ENCODE measurements around the gene AMTN.

Gene AMTN

DNA sequence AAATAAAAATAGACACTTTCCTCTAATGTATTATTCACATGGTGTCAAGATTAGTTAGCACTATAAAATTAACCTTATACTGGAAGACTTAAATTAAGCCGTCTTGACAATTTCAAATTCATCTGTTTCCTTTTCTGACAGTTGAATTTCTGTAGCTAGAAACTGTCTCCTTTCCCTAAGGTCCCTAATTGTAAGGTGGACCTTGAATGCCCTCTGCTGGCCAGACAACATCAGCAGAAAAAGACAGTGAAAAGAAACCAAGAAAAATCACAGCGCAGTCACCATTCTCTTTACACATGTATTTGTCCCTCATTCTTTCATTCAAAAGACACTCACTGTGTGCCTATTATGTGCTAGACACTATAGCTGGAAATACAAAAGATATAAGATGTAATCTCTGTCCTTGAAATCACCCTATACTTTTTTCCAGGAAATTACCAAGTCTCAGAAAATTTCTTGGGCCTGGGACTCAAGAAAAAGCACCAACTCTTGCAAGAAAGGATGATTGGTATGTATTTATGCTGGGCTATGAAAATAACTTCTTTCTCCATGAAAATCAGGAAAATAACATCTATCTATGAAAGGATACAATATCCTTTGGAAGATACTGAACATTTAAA, 41.0 kb downstream of the AMTN start:
- Histone ChIP-seq H3K36me3 (ENCODE audit: control insufficient read depth in 4 of 4, insufficient read depth in 4 of 4, low read length in 3 of 4) (no peaks in the 10 kb centered on the region), H3K4me1 (ENCODE audit: control extremely low read depth in 1 of 4, control insufficient read depth in 4 of 4, insufficient read depth in 4 of 4, low read length in 3 of 4) (peaks cover 0 to 10% (median 5%) of the 10 kb centered on the region in 4 experiments), H3K27me3 (replicated peaks in 2 of 5; ENCODE audit: control insufficient read depth in 4 of 5, insufficient read depth in 5 of 5, low read length in 4 of 5) (peaks cover 0 to 1% (median 0%) of the 10 kb centered on the region in 5 experiments), H3K27ac (ENCODE audit: insufficient read depth in 1 of 2, low read depth in 1 of 2, low read length in 2 of 2, poor library complexity in 1 of 2, severe bottlenecking in 2 of 2) (no peak overlapping the region), H3K9me3 (ENCODE audit: control extremely low read depth in 1 of 5, control insufficient read depth in 4 of 5, insufficient read depth in 2 of 5, low read depth in 1 of 5, low read length in 4 of 5) (no peaks in the 10 kb centered on the region), H3K4me3 (ENCODE audit: control insufficient read depth in 1 of 7, extremely low read depth in 1 of 7, insufficient read depth in 4 of 7, low read depth in 2 of 7, low read length in 6 of 7) (no peak overlapping the region)
- DNase-seq = peak; percentile 40 to 72 (median 69)
- ChIA-PET POLR2A (no interaction called here), CTCF (interaction anchor here (0.9 to 1.7 kb wide), 7 partner anchors 18 to 736 kb away, joined by 3 to 4 read pairs (median 3); no protein-coding TSS in a partner anchor)
- 0% methylated on average over 1 of the region's 2 CpGs for WGBS (ENCODE audit: insufficient coverage)

- POLR2A ChIA-PET = no interaction called here
- Histone ChIP-seq H3K4me3 (ENCODE audit: control insufficient read depth in 1 of 7, extremely low read depth in 1 of 7, insufficient read depth in 4 of 7, low read depth in 2 of 7, low read length in 6 of 7) (no peak overlapping the region), H3K4me1 (ENCODE audit: control extremely low read depth in 1 of 4, control insufficient read depth in 4 of 4, insufficient read depth in 4 of 4, low read length in 3 of 4) (peaks cover 0 to 10% (median 5%) of the 10 kb centered on the region in 4 experiments), H3K9me3 (ENCODE audit: control extremely low read depth in 1 of 5, control insufficient read depth in 4 of 5, insufficient read depth in 2 of 5, low read depth in 1 of 5, low read length in 4 of 5) (no peaks in the 10 kb centered on the region), H3K27me3 (replicated peaks in 2 of 5; ENCODE audit: control insufficient read depth in 4 of 5, insufficient read depth in 5 of 5, low read length in 4 of 5) (peaks cover 0 to 1% (median 0%) of the 10 kb centered on the region in 5 experiments), H3K27ac (ENCODE audit: insufficient read depth in 1 of 2, low read depth in 1 of 2, low read length in 2 of 2, poor library complexity in 1 of 2, severe bottlenecking in 2 of 2) (no peak overlapping the region), H3K36me3 (ENCODE audit: control insufficient read depth in 4 of 4, insufficient read depth in 4 of 4, low read length in 3 of 4) (no peaks in the 10 kb centered on the region)
- WGBS (ENCODE audit: insufficient coverage) = no CpG with 5 or more reads among the region's 1 CpG
- CTCF ChIA-PET = interaction anchor here (0.9 to 1.7 kb wide), 4 partner anchors 19 to 680 kb away, joined by 3 read pairs; no protein-coding TSS in a partner anchor
- DNase-seq = no peak
Observed at GRCh38 chr4:70559924-70560323, 41.6 kb downstream of the AMTN start.

DNA sequence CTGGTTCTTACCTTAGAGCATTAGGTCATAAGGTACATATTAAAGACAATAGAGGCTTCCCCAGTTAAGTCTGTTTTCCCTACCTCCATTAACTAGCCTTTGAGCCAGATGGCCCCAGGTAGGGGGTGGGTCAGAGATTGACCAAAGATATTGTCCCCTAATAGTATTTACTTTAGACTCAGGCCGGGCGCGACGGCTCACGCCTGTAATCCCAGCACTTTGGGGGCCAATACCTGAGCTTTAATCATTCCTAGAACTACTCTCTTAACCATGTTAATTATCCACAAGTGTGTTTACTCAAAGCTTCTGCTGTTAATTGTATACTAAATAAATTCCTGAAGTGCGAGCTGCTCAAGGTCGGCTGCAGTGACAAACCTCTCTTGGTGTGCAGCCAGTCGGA, 45.7 kb downstream of the AMTN start:
- CTCF ChIA-PET = interaction anchor here (1.2 kb wide), 1 partner anchor 8 kb away, joined by 3 read pairs; no protein-coding TSS in a partner anchor

GRCh38 chr4:70570796-70571195, 52.4 kb downstream of the AMTN start:
- H3K4me3 ChIP-seq (ENCODE audit: control insufficient read depth in 1 of 7, extremely low read depth in 1 of 7, insufficient read depth in 4 of 7, low read depth in 2 of 7, low read length in 6 of 7) = no peak overlapping the region
- no peaks in the 10 kb centered on the region for H3K4me1 ChIP-seq (ENCODE audit: control extremely low read depth in 1 of 4, control insufficient read depth in 4 of 4, insufficient read depth in 4 of 4, low read length in 3 of 4)
- ChIA-PET CTCF (no interaction called here), POLR2A (no interaction called here)
- H3K27ac ChIP-seq (ENCODE audit: insufficient read depth in 1 of 2, low read depth in 1 of 2, low read length in 2 of 2, poor library complexity in 1 of 2, severe bottlenecking in 2 of 2) = no peak overlapping the region
- no peak for DNase-seq
- no peaks in the 10 kb centered on the region for H3K27me3 ChIP-seq (replicated peaks in 2 of 5; ENCODE audit: control insufficient read depth in 4 of 5, insufficient read depth in 5 of 5, low read length in 4 of 5)
- WGBS (ENCODE audit: insufficient coverage) = 86% methylated on average over 1 of the region's 2 CpGs
- no peaks in the 10 kb centered on the region for H3K36me3 ChIP-seq (ENCODE audit: control insufficient read depth in 4 of 4, insufficient read depth in 4 of 4, low read length in 3 of 4)
- peaks cover 0 to 12% (median 0%) of the 10 kb centered on the region in 5 experiments for H3K9me3 ChIP-seq (ENCODE audit: control extremely low read depth in 1 of 5, control insufficient read depth in 4 of 5, insufficient read depth in 2 of 5, low read depth in 1 of 5, low read length in 4 of 5)

More for the DNA sequence above, 45.7 kb downstream of the AMTN start:
- no peak for DNase-seq
- Histone ChIP-seq H3K27me3 (replicated peaks in 2 of 5; ENCODE audit: control insufficient read depth in 4 of 5, insufficient read depth in 5 of 5, low read length in 4 of 5) (no peaks in the 10 kb centered on the region), H3K4me3 (ENCODE audit: control insufficient read depth in 1 of 7, extremely low read depth in 1 of 7, insufficient read depth in 4 of 7, low read depth in 2 of 7, low read length in 6 of 7) (no peak overlapping the region), H3K36me3 (ENCODE audit: control insufficient read depth in 4 of 4, insufficient read depth in 4 of 4, low read length in 3 of 4) (no peaks in the 10 kb centered on the region), H3K27ac (ENCODE audit: insufficient read depth in 1 of 2, low read depth in 1 of 2, low read length in 2 of 2, poor library complexity in 1 of 2, severe bottlenecking in 2 of 2) (no peak overlapping the region), H3K4me1 (ENCODE audit: control extremely low read depth in 1 of 4, control insufficient read depth in 4 of 4, insufficient read depth in 4 of 4, low read length in 3 of 4) (no peaks in the 10 kb centered on the region), H3K9me3 (ENCODE audit: control extremely low read depth in 1 of 5, control insufficient read depth in 4 of 5, insufficient read depth in 2 of 5, low read depth in 1 of 5, low read length in 4 of 5) (peaks cover 0 to 3% (median 0%) of the 10 kb centered on the region in 5 experiments)
- POLR2A ChIA-PET = no interaction called here
- 100% methylated on average over 3 of the region's 8 CpGs for WGBS (ENCODE audit: insufficient coverage)

GRCh38 chr4:70571772-70572171, 53.4 kb downstream of the AMTN start:
- WGBS (ENCODE audit: insufficient coverage) = 90% methylated on average over 2 of the region's 2 CpGs
- CTCF ChIA-PET = interaction anchor here (1.3 kb wide), 1 partner anchor 8 kb away, joined by 3 read pairs; no protein-coding TSS in a partner anchor
- H3K4me3 ChIP-seq (ENCODE audit: control insufficient read depth in 1 of 7, extremely low read depth in 1 of 7, insufficient read depth in 4 of 7, low read depth in 2 of 7, low read length in 6 of 7) = no peak overlapping the region
- DNase-seq = no peak
- no peaks in the 10 kb centered on the region for H3K36me3 ChIP-seq (ENCODE audit: control insufficient read depth in 4 of 4, insufficient read depth in 4 of 4, low read length in 3 of 4)
- H3K9me3 ChIP-seq (ENCODE audit: control extremely low read depth in 1 of 5, control insufficient read depth in 4 of 5, insufficient read depth in 2 of 5, low read depth in 1 of 5, low read length in 4 of 5) = peaks cover 0 to 14% (median 0%) of the 10 kb centered on the region in 5 experiments
- no peak overlapping the region for H3K27ac ChIP-seq (ENCODE audit: insufficient read depth in 1 of 2, low read depth in 1 of 2, low read length in 2 of 2, poor library complexity in 1 of 2, severe bottlenecking in 2 of 2)
- H3K4me1 ChIP-seq (ENCODE audit: control extremely low read depth in 1 of 4, control insufficient read depth in 4 of 4, insufficient read depth in 4 of 4, low read length in 3 of 4) = no peaks in the 10 kb centered on the region
- POLR2A ChIA-PET = no interaction called here
- no peaks in the 10 kb centered on the region for H3K27me3 ChIP-seq (replicated peaks in 2 of 5; ENCODE audit: control insufficient read depth in 4 of 5, insufficient read depth in 5 of 5, low read length in 4 of 5)

GRCh38 chr4:70575964-70576363, 57.6 kb downstream of the AMTN start:
- H3K27me3 ChIP-seq (replicated peaks in 2 of 5; ENCODE audit: control insufficient read depth in 4 of 5, insufficient read depth in 5 of 5, low read length in 4 of 5) = no peaks in the 10 kb centered on the region
- H3K27ac ChIP-seq (ENCODE audit: insufficient read depth in 1 of 2, low read depth in 1 of 2, low read length in 2 of 2, poor library complexity in 1 of 2, severe bottlenecking in 2 of 2) = no peak overlapping the region
- peaks cover 0 to 7% (median 0%) of the 10 kb centered on the region in 5 experiments for H3K9me3 ChIP-seq (ENCODE audit: control extremely low read depth in 1 of 5, control insufficient read depth in 4 of 5, insufficient read depth in 2 of 5, low read depth in 1 of 5, low read length in 4 of 5)
- DNase-seq = no peak
- H3K4me3 ChIP-seq (ENCODE audit: control insufficient read depth in 1 of 7, extremely low read depth in 1 of 7, insufficient read depth in 4 of 7, low read depth in 2 of 7, low read length in 6 of 7) = no peak overlapping the region
- POLR2A ChIA-PET = no interaction called here
- no peaks in the 10 kb centered on the region for H3K4me1 ChIP-seq (ENCODE audit: control extremely low read depth in 1 of 4, control insufficient read depth in 4 of 4, insufficient read depth in 4 of 4, low read length in 3 of 4)
- CTCF ChIA-PET = no interaction called here
- H3K36me3 ChIP-seq (ENCODE audit: control insufficient read depth in 4 of 4, insufficient read depth in 4 of 4, low read length in 3 of 4) = no peaks in the 10 kb centered on the region

GRCh38 chr4:70577220-70577927, 59.0 kb downstream of the AMTN start:
- Histone ChIP-seq H3K27me3 (replicated peaks in 2 of 5; ENCODE audit: control insufficient read depth in 4 of 5, insufficient read depth in 5 of 5, low read length in 4 of 5) (no peaks in the 10 kb centered on the region), H3K4me3 (ENCODE audit: control insufficient read depth in 1 of 7, extremely low read depth in 1 of 7, insufficient read depth in 4 of 7, low read depth in 2 of 7, low read length in 6 of 7) (no peak overlapping the region), H3K27ac (ENCODE audit: insufficient read depth in 1 of 2, low read depth in 1 of 2, low read length in 2 of 2, poor library complexity in 1 of 2, severe bottlenecking in 2 of 2) (no peak overlapping the region), H3K4me1 (ENCODE audit: control extremely low read depth in 1 of 4, control insufficient read depth in 4 of 4, insufficient read depth in 4 of 4, low read length in 3 of 4) (no peaks in the 10 kb centered on the region), H3K36me3 (ENCODE audit: control insufficient read depth in 4 of 4, insufficient read depth in 4 of 4, low read length in 3 of 4) (no peaks in the 10 kb centered on the region), H3K9me3 (ENCODE audit: control extremely low read depth in 1 of 5, control insufficient read depth in 4 of 5, insufficient read depth in 2 of 5, low read depth in 1 of 5, low read length in 4 of 5) (peaks cover 0 to 4% (median 0%) of the 10 kb centered on the region in 5 experiments)
- POLR2A ChIA-PET = no interaction called here
- DNase-seq = no peak
- WGBS (ENCODE audit: insufficient coverage) = 96% methylated on average over 6 of the region's 6 CpGs
- CTCF ChIA-PET = no interaction called here
